A673 (cell line): Measurements from ENCODE around the gene RBMS2. TPM values are rescaled to one million over a fixed set of nuclear protein-coding genes. Genes with fewer than 3 reads are reported as not detected.

Source experiments
- BruUV-seq: library from RNA; stranded (reverse); fragments of 400-500 nt; replicated peaks from 2 replicates; lab custom pipeline; 2021; lab: Mats Ljungman, UMichigan
- CTCF ChIA-PET: fragments of 300-600 bp; sonication (Branson Sonifier 250); formaldehyde crosslinking; loops from one replicate; lab custom pipeline; 2022; ENCODE audit warnings: antibody characterized with exemption; lab: Charles Lee
- POLR2A ChIA-PET: fragments of 300-600 bp; sonication (Branson Sonifier 250); formaldehyde crosslinking; loops from one replicate; lab custom pipeline; 2022; ENCODE audit warnings: antibody characterized with exemption; ENCODE audit not compliant: low non-redundant PET; lab: Charles Lee
- DNase-seq: peaks from one replicate; pipeline ENCODE4 v3.0.0-alpha.2; 2015; ENCODE audit warnings: low spot score
- H3K27ac ChIP-seq: fragments of 200-600 bp; sonication (generic); 2 replicates; pipeline ENCODE4 v1.5.1; 2016; ENCODE audit warnings: mixed run types, low read depth, mild to moderate bottlenecking, mixed read lengths, antibody characterized with exemption, low read length; ENCODE audit not compliant: poor library complexity, severe bottlenecking
- H3K27me3 ChIP-seq: fragments of 200-600 bp; sonication (generic); replicated peaks from 2 replicates; pipeline ENCODE4 v1.6.1; 2017; ENCODE audit warnings: mixed run types, low read depth, mild to moderate bottlenecking, mixed read lengths, antibody characterized with exemption, low read length; ENCODE audit not compliant: insufficient read depth, poor library complexity
- H3K36me3 ChIP-seq: fragments of 200-600 bp; sonication (generic); 2 replicates; pipeline ENCODE4 v1.6.1; 2016; ENCODE audit warnings: mixed run types, mild to moderate bottlenecking, mixed read lengths, antibody characterized with exemption, low read length; ENCODE audit not compliant: insufficient read depth, poor library complexity, severe bottlenecking
- H3K4me1 ChIP-seq: fragments of 200-600 bp; sonication (generic); 2 replicates; pipeline ENCODE4 v1.6.1; 2017; ENCODE audit warnings: mixed run types, mild to moderate bottlenecking, mixed read lengths, antibody characterized with exemption, low read length; ENCODE audit not compliant: insufficient read depth, poor library complexity, severe bottlenecking
- H3K4me3 ChIP-seq: fragments of 200-600 bp; sonication (generic); 2 replicates; pipeline ENCODE4 v1.5.1; 2016; ENCODE audit warnings: low read depth, mixed run types, mild to moderate bottlenecking, mixed read lengths, low read length; ENCODE audit not compliant: poor library complexity, severe bottlenecking
- H3K9me3 ChIP-seq: fragments of 200-600 bp; sonication (generic); 2 replicates; pipeline ENCODE4 v1.6.1; 2016; ENCODE audit warnings: mixed run types, low read depth, mild to moderate bottlenecking, mixed read lengths, antibody characterized with exemption, low read length; ENCODE audit not compliant: poor library complexity, severe bottlenecking
- EZH2 ChIP-seq: fragments of 200-600 bp; sonication (generic); IDR thresholded peaks from 2 replicates; pipeline ENCODE4 v1.6.1; 2017; ENCODE audit warnings: borderline replicate concordance, low read depth, mild to moderate bottlenecking, mixed read lengths, antibody characterized with exemption, low read length; ENCODE audit not compliant: poor library complexity, severe bottlenecking
- intact Hi-C: fragments of 100-400 bp; cut with micrococcal nuclease; formaldehyde crosslinking; loops from one replicate; pipeline ENCODE4 v1.10.0; 2022; ENCODE audit not compliant: unreplicated experiment
- total RNA-seq: library from RNA; stranded (reverse); gene quantifications from 2 replicates; pipeline ENCODE4 v1.2.3, GENCODE V29; 2021
- TF ChIP-seq, protein P1 (sequence below): fragments of 300-800, 200-600 bp; sonication (generic); conservative IDR thresholded peaks from 2 replicates; pipeline ENCODE4 v1.5.1; 2017; ENCODE audit warnings: low read depth, mild to moderate bottlenecking, antibody characterized with exemption, low read length, moderate library complexity, mixed read lengths

The RBMS2 gene
- total RNA-seq, 1 experiment from 2014 or later: 29.7 TPM

DNA sequence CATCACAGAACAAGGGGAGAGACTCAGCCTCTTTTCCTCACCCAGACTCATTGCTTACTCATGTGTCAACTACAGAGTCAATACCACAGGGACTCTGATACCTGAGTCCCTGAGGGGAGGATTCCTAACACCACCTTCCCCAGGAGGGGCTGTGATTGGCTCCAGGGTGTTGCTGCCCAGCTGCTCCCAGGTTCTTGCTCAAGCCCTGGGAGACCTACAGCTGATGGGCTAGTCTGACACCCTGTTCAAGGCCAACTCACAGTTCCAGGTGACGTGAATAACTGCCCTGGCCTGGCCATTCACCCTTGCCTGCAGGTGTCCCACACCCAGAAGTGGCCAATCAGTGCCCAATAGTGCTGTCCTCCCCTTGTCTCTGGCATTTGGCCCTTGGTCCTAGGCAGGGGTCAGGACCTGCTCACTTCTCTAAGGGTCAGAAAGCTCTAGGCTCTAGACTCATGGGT is 44.6 kb upstream of the RBMS2 start:
- DNase-seq: no peak
- POLR2A ChIA-PET: interaction anchor here (0.6 kb wide), 1 partner anchor 26 kb away, joined by 15 read pairs; no protein-coding TSS in a partner anchor

DNA sequence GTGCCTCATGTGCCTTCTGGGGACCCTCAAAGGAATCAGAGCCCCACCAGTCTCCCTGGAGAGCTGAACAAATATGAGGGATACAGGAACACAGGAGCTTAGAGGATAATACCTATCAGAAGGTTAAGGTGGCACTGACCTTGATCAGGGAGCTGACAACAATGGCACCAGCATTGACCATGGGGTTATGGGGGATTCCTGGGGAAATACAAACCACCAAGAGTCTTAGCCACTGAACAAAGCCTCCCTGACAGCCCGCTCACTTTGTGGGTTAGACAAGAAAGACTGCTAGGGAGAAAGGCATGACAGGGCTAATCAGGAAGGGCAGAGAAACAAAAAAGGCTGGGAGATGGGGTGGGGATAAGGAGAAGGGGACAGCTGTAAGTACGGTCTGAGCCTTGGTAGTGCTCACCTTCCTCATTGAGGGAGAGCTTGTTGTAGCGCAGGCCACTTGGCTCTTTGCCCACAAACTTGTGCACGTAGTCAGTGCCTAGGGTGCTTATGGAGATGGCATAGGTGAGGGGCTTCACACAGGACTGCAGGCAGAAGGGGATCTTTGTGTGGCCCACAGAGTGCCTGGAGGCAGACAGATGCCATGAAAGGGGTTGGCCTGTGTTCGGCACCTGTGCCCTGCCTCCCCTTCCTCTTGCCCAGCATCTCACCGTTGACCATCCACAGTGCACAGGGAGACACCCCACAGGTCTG is 43.9 kb upstream of the RBMS2 start:
- H3K4me3 ChIP-seq: no peak overlapping the region
- POLR2A ChIA-PET: interaction anchor here (0.5 to 0.6 kb wide), 2 partner anchors 8 to 27 kb away, joined by 5 to 15 read pairs; no protein-coding TSS in a partner anchor

More for the DNA sequence above, 44.6 kb upstream of the RBMS2 start:
- Histone ChIP-seq H3K27ac (no peak overlapping the region), H3K36me3 (no peaks in the 10 kb centered on the region), H3K9me3 (no peaks in the 10 kb centered on the region), H3K4me1 (no peaks in the 10 kb centered on the region), H3K27me3 (no peaks in the 10 kb centered on the region), H3K4me3 (no peak overlapping the region)
- intact Hi-C loops: no loop called here
- CTCF ChIA-PET: interaction anchor here (0.5 kb wide), 1 partner anchor 12 kb away, joined by 4 read pairs; no protein-coding TSS in a partner anchor
- TF ChIP-seq, protein P1, sequence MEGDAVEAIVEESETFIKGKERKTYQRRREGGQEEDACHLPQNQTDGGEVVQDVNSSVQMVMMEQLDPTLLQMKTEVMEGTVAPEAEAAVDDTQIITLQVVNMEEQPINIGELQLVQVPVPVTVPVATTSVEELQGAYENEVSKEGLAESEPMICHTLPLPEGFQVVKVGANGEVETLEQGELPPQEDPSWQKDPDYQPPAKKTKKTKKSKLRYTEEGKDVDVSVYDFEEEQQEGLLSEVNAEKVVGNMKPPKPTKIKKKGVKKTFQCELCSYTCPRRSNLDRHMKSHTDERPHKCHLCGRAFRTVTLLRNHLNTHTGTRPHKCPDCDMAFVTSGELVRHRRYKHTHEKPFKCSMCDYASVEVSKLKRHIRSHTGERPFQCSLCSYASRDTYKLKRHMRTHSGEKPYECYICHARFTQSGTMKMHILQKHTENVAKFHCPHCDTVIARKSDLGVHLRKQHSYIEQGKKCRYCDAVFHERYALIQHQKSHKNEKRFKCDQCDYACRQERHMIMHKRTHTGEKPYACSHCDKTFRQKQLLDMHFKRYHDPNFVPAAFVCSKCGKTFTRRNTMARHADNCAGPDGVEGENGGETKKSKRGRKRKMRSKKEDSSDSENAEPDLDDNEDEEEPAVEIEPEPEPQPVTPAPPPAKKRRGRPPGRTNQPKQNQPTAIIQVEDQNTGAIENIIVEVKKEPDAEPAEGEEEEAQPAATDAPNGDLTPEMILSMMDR: no peak
- no peak for TF ChIP-seq EZH2
- BruUV-seq: no TSS peak

DNA sequence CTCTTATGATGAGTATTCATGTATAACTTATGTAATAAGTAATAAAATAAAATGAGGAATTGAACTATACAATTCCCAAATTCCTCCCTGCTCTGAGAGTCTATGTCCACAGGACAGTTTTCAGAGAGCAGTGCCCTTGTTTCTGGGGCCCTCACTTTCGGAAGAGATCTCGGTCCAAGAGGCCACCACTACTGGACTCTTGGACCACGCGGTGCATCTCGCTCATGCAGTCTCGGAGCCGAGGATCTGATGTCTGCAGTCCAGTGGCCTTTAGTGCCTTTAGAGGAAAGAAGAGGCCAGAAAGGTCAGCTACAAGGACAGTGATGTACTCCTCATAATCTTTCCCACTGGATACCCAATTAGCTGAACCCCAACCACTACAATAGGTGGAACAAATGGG is 42.0 kb upstream of the RBMS2 start:
- H3K9me3 ChIP-seq: no peaks in the 10 kb centered on the region
- intact Hi-C loops: no loop called here
- no peak for TF ChIP-seq EZH2
- TF ChIP-seq, protein P1: no peak
- ChIA-PET POLR2A (no interaction called here), CTCF (no interaction called here)
- H3K36me3 ChIP-seq: no peaks in the 10 kb centered on the region
- no peaks in the 10 kb centered on the region for H3K27me3 ChIP-seq
- no peak overlapping the region for H3K27ac ChIP-seq
- no peak overlapping the region for H3K4me3 ChIP-seq
- DNase-seq: no peak
- no TSS peak for BruUV-seq
- H3K4me1 ChIP-seq: no peaks in the 10 kb centered on the region

More for the DNA sequence above, 43.9 kb upstream of the RBMS2 start:
- Histone ChIP-seq H3K27me3 (no peaks in the 10 kb centered on the region), H3K9me3 (no peaks in the 10 kb centered on the region), H3K27ac (no peak overlapping the region), H3K4me1 (no peaks in the 10 kb centered on the region), H3K36me3 (no peaks in the 10 kb centered on the region)
- CTCF ChIA-PET: interaction anchor here (0.5 kb wide), 1 partner anchor 13 kb away, joined by 4 read pairs; no protein-coding TSS in a partner anchor
- TF ChIP-seq, protein P1: no peak
- TF ChIP-seq EZH2: no peak
- no TSS peak for BruUV-seq
- intact Hi-C loops: no loop called here
- DNase-seq: no peak
